AG09309 (cell line): ENCODE data around the gene IPO5.
"Not testable (repeated sequence)": the region's sequence is repeated elsewhere in the genome, so short reads cannot be mapped to it uniquely, and the experiment has no call there.

Experiments used
- DNase-seq: peaks from one replicate; pipeline ENCODE4 v3.0.0-alpha.2; 2010; ENCODE audit warnings: low read depth
- H3K4me3 ChIP-seq: 2 replicates; pipeline ENCODE4 v1.5.1; 2011; ENCODE audit warnings: mild to moderate bottlenecking, low read depth, low read length, moderate library complexity; ENCODE audit not compliant: control insufficient read depth
- CTCF ChIP-seq: IDR thresholded peaks from 2 replicates; pipeline ENCODE4 v1.5.1; 2011; ENCODE audit warnings: mild to moderate bottlenecking, low read depth, low read length, inconsistent platforms; ENCODE audit not compliant: insufficient read depth, control insufficient read depth; ENCODE audit errors: missing control alignments

Gene IPO5

GRCh38 chr13:98025480-98026025 is 72.1 kb downstream of the IPO5 start:
- no peak overlapping the region for H3K4me3 ChIP-seq
- TF ChIP-seq CTCF, result no peak
- DNase-seq, result no peak

DNA sequence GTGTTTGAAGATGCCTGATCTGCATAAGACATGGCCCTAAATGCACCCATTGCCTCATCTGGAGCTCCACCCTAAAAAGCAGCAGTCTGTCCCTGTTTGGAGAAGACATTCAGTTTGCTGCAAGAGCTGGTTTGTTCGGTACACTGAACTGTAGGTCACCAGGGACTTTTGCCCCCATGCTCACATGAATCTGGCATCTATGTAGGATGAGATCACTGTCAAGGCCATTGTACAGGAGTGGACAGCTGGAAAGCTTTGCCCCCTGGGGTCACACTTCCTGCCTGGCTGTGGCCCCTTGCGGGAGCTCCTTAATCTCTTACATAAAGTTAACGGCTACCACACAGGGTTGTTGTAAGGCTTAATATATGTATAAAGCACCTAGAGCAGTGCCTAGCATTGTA is 73.0 kb downstream of the IPO5 start:
- H3K4me3 ChIP-seq, result no peak overlapping the region
- no peak for TF ChIP-seq CTCF
- DNase-seq, result no peak

DNA sequence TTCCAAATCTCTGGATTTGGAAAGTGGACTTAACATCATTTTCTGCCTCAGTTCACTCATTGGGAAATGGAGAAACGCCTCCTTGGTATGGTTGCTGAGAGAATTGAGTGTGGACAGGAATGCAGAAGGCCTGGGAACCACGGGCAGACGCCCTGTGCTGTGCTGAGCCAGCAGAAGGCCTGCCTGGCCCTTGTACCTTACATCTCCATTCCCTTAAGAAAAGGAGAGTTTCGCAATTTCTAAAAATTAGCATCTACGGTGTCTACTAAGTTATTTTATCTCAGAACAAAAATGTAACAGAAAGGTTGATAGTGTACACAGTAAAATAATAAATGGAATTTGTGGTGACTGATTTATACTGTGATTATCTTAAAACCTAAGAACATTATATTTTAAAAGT is 78.7 kb downstream of the IPO5 start:
- no peak overlapping the region for H3K4me3 ChIP-seq
- no peak for TF ChIP-seq CTCF
- DNase-seq, result no peak

- TF ChIP-seq CTCF, result peak; percentile 66
- H3K4me3 ChIP-seq, result no peak overlapping the region
- peak; percentile 46 for DNase-seq
Observed at GRCh38 chr13:98033277-98034247, 80.1 kb downstream of the IPO5 start.

DNA sequence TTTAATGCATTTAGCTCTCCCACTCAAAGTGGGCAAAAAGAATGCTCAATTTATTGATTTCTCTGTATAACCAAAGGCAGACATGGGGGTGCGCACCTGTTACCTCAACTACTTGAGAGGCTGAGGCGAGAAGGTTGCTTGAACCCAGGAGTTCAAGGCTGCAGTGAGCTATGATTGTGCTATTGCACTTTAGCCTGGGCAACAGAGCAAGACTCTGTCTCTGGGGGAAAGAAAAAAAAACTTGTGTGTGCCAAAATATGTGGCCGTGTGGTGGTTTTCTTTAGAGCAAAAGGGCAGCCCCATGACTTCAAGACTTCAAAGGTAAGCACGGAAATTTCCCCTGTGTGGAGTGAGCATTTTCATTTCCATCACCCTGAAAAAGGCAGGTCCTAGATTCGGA is 81.9 kb downstream of the IPO5 start:
- no peak for DNase-seq
- no peak for TF ChIP-seq CTCF
- no peak overlapping the region for H3K4me3 ChIP-seq

DNA sequence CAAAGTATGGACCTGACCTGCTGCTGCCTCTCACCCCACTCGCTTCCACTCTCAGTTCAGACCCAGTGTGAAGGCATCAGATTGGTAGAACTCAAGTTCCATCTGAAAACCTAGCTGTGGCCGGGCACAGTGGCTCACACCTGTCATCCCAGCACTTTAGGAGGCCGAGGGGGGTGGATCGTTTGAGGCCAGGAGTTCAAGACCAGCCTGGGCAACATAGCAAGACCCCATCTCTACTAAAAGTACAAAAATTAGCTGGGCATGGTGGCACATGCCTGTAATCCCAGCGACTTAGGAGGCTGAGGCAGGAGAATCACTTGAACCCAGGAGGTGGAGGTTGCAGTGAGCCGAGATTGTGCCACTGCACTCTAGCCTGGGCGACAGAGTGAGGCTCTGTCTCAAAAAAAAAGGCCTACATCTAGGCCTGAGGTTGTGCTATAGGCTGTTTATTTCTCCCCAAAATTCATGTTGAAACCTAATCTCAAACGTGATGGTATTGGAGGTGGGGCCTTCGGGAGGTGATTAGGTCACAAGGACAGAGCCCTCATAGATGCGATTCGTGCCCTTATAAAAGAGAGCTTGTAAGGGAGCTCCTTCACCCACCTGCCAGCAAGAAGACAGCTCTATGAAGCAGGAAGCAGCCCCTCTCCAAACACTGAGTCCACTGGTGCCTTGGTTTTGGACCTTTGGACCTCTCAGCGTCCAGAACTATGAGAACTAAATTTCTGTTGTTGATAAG is 83.3 kb downstream of the IPO5 start:
- DNase-seq, H3K4me3 ChIP-seq: not testable (repeated sequence)

- DNase-seq, result no peak
- TF ChIP-seq CTCF, result no peak
- no peak overlapping the region for H3K4me3 ChIP-seq
Observed at GRCh38 chr13:98039261-98039660, 85.8 kb downstream of the IPO5 start.
